GM12801 (cell line): ENCODE measurements around the gene MORF4L2.

Experiments used
- CTCF ChIP-seq: IDR thresholded peaks from one replicate; pipeline ENCODE4 v1.5.1; 2011; ENCODE audit warnings: control low read depth; ENCODE audit not compliant: insufficient read length; ENCODE audit errors: extremely low read depth

MORF4L2 gene

GRCh38 chrX:103678199-103678993 is 8.1 kb downstream of the MORF4L2 start:
- TF ChIP-seq CTCF: no peak

- TF ChIP-seq CTCF: no peak
Observed at GRCh38 chrX:103674531-103675454, 11.7 kb downstream of the MORF4L2 start.

GRCh38 chrX:103669745-103670144 is 16.8 kb downstream of the MORF4L2 start:
- TF ChIP-seq CTCF: no peak

GRCh38 chrX:103666202-103667107 is 20.0 kb downstream of the MORF4L2 start:
- TF ChIP-seq CTCF: no peak

- no peak for TF ChIP-seq CTCF
Observed at GRCh38 chrX:103663981-103664762, 22.3 kb downstream of the MORF4L2 start.

GRCh38 chrX:103658681-103659433 is 27.6 kb downstream of the MORF4L2 start:
- TF ChIP-seq CTCF: no peak
